ENCODE data around the gene ALK.

GRCh38 chr2:29640360-29640759, 281.0 kb downstream of the ALK start:
- TF ChIP-seq CTCF (conservative IDR thresholded peaks at IDR 0.05) = no peak
- no peak for TF ChIP-seq ZFX (IDR thresholded peaks at IDR 0.05)
